GM12875 (cell line): Measurements from ENCODE around the gene FKBP6.
"Not testable (repeated sequence)": the region's sequence is repeated elsewhere in the genome, so short reads cannot be mapped to it uniquely, and the experiment has no call there.

ENCODE experiments used
- H3K4me3 ChIP-seq: one replicate; pipeline ENCODE4 v1.5.1; 2011; ENCODE audit warnings: low read depth, low read length, control low read depth
- TF ChIP-seq, protein P1 (sequence below): IDR thresholded peaks from 2 replicates; pipeline ENCODE4 v1.5.1; 2011; ENCODE audit warnings: low read depth, mild to moderate bottlenecking, control low read depth, inconsistent platforms, low read length, moderate library complexity, borderline replicate concordance; ENCODE audit not compliant: insufficient read depth

FKBP6 gene

DNA sequence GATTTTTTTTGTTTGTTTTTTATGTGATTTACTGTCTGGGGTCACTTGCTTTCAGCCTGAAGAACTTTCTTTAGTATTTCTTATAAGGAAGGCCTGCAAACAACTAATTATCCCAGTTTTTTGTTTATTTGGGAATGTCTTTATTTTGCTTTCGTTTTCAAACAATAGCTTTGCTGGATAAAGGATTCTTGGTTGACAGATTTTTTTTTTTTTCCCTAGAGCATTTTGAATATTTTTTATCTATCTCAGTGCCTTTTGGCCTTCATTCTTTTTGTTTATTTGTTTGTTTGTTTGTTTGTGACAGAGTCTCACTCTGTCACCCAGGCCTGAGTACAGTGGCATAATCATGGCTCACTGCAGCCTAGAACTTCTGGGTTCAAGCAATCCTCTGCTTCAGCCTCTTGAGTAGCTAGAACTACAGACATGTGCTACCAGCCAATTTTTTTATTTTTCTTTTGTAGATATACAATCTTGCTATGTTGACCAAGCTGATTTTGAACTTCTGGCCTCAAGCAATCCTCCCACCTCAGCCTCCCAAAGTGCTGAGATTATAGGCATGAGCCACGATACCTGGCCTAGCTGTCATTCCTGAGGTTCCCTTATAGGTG lies 59.4 kb downstream of the FKBP6 start:
- TF ChIP-seq, protein P1, sequence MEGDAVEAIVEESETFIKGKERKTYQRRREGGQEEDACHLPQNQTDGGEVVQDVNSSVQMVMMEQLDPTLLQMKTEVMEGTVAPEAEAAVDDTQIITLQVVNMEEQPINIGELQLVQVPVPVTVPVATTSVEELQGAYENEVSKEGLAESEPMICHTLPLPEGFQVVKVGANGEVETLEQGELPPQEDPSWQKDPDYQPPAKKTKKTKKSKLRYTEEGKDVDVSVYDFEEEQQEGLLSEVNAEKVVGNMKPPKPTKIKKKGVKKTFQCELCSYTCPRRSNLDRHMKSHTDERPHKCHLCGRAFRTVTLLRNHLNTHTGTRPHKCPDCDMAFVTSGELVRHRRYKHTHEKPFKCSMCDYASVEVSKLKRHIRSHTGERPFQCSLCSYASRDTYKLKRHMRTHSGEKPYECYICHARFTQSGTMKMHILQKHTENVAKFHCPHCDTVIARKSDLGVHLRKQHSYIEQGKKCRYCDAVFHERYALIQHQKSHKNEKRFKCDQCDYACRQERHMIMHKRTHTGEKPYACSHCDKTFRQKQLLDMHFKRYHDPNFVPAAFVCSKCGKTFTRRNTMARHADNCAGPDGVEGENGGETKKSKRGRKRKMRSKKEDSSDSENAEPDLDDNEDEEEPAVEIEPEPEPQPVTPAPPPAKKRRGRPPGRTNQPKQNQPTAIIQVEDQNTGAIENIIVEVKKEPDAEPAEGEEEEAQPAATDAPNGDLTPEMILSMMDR = no peak
- H3K4me3 ChIP-seq = no peak overlapping the region

DNA sequence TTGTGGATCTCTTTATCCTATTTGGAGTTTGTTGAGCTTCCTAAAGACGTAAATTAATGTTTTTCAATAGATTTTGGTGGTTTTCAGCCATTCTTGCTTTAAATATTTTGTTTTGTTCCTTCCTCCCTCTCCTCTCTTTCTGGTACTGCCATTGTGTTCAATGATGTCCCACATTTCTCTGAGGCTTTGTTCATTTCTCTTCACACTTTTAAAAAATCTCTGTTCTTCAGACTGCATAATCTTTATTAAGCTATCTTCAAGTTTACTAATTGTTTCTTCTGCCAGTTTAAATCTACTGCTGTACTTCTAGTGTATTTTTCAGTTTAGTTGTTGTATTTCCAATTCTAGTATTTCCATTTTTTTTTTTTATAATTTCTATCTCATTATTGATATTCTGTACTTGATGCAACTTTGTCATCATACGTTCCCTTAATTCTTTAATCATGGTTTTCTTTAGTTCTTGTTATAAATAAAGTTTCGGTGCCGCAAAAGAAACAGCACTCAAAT lies 60.0 kb downstream of the FKBP6 start:
- no peak overlapping the region for H3K4me3 ChIP-seq
- TF ChIP-seq, protein P1 = no peak

DNA sequence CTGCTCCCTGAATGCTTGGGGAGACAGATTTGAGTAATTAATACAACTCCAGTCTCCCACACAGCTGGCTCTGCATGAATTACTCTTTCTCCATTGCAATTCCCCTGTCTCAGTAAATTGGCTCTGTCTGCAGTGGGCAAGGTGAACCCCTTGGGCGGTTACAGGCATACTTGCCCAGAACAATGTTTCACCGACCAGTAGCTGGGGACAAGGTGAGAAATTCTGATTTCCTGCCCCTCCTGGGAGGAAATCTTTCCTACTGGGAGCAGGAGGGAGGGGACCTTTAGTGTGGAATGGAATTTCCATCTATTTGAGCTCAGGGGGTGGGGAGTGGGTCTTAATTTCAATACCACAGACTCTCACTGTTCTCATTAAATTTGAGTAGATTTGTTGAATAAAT lies 63.4 kb downstream of the FKBP6 start:
- TF ChIP-seq, protein P1 = no peak

DNA sequence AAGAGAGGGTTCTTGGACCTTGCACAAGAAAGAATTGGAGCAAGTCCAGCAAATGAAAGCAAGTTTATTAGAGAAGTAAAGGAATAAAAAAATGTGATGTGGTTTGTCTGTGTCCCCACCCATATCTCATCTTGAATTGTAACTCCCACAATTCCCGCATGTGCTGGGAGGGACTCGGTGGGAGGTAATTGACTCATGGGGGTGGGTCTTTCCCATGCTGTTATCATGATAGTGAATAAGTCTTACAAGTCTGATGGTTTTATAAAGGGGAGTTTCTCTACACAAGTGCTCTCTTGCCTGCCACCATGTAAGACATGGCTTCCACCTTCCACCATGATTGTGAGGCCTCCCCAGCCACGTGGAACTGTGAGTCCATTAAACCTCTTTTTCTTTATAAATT lies 66.5 kb downstream of the FKBP6 start:
- TF ChIP-seq, protein P1 = no peak
- H3K4me3 ChIP-seq = no peak overlapping the region

More for the DNA sequence above, 63.4 kb downstream of the FKBP6 start:
- H3K4me3 ChIP-seq = no peak overlapping the region

DNA sequence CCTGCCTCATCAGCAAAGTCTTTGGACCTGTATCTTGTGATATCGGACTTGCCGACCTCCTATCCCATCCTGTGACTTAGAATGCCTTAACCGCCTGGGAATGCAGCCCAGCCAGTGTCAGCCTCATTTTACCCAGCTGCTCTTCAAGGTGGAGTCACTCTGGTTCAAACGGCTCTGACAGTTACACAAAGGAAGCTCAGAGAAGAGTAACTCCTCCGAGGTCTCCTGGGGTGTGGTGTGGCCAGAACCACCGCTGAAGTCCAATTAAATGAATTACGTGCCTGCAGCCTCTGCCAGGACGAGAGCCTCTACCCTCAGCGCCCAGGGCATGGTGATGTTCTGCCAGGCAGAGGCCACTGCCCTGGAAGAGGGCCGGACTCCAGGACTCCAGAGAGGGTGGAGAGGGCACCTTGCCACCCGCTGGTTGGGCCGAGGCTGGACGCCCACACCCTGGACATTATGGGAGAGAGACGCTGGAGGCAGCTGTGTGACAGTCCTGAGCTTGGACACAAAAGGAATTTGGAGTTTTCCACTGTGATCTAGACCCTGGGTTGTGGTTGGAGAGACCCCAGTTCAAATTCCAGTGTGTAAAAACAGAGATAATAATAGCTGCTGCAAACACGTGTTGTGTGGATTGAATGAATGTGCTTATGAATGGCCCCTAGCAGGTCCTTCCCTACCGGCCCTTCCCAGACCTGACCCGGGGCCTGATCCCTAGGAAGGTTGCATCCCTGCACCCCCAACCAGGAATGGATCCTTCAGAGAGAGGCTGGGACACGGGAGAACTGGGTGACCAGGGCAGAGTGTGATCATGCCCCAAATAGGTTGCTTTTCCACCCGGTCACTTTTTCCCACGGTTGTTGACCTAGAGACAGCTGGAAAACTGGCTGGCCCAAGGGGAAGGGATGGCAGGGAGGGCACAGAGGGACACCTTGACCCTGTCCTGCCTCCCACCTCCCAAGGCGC lies 67.9 kb downstream of the FKBP6 start:
- TF ChIP-seq, protein P1 = no peak
- no peak overlapping the region for H3K4me3 ChIP-seq

DNA sequence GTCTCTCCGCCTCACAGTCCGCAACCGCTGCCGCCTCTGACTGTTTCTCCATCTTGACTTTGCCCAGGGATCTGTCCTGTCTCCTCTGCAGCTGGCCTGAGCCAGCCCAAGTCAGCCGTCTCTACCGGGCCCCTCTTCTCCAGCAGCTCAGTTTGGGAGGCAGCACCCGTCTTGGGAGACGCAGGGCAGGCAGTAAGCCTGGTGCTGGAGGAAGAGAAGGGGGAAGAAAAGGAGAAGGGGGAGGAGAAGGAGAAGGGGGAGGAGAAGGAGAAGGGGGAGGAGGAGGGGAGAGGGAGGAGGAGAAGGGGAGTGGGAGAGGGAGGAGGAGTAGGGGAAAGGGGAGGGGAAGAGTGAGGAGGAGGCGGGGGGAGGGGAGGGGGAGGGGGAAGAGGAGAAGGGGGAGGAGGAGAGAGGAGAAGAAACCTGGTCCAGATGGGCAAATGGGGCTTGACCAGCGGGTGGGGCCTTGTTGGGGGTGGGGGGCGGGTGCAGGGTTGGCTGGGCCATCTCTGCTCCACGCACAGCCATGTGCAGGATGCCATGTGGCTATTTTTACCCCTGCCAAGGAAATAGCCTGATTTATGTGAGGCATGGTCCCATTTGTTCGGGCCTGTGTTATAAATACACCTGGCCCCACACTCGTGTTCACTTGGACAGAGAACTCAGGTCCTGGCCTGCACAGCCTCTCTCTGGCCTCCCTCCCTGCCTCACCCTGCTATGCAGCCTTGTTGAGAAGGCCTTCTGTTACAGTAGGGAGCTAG lies 69.7 kb downstream of the FKBP6 start:
- H3K4me3 ChIP-seq = no peak overlapping the region

DNA sequence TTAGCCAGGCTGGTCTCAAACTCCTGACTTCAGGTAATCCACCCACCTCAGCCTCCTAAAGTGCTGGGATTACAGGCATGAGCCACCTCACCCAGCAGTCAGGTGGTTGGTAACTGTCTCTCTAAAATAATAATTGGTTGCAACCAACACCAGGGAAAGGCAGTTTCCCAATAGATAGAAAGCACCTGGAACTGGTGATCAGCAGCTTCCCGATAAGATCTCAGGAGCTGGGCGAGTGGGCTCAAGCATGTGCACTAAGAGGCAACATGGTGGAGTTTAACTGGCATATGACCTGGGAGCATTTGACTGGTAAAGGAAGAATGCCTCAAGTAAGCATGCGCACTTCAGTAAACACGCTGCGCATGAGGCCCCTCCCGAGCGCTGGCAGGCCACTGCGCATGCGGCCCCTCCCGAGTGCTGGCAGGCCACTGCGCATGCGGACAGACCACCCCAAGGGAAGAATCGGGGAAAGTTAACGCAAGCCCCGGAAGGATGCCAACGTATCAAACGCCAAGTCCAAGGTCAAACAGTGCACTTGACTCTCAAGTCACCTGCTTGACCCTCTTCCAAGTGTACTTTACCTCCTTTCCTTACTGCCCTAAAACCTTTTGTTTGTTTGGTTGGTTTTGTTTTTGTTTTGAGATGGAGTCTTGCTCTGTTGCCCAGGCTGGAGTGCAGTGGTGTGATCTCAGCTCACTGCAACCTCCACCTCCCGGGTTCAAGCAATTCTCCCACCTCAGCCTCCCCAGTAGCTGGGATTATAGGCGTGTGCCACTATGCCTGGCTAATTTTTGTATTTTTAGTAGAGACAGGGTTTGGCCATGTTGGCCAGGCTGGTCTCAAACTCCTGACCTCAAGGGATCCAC lies 71.5 kb downstream of the FKBP6 start:
- not testable (repeated sequence) for H3K4me3 ChIP-seq

More for the DNA sequence above, 69.7 kb downstream of the FKBP6 start:
- TF ChIP-seq, protein P1 = no peak

DNA sequence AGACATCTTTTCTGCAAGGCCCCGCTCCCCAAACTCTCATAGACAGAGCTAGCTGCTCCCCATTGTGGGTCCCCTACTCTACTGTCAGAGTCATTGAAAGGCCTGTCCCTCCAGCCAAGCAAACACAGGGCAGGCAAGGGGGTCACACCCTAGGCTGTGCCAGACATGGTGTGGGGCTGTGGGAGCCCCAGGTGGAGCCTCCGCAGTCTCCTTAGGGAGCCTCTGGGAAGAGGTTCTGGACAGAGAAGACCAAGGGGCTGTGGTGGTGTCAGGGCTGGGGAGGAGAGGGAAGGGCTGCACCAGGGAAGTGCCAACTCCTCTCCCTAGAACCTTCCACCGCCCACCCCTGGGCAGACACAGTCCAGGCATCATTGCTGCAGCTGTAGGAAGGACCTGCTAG lies 76.9 kb downstream of the FKBP6 start:
- not testable (repeated sequence) for H3K4me3 ChIP-seq
